HG03460 (cell line): ENCODE data around the gene AGK.
"Not testable (repeated sequence)": the region's sequence is repeated elsewhere in the genome, so short reads cannot be mapped to it uniquely, and the experiment has no call there.

Experiments
- ATAC-seq: cut with Tn5 transposase; IDR thresholded peaks from one replicate; pipeline ENCODE4 v1.9.1; 2021; ENCODE audit not compliant: unreplicated experiment

The AGK gene

DNA sequence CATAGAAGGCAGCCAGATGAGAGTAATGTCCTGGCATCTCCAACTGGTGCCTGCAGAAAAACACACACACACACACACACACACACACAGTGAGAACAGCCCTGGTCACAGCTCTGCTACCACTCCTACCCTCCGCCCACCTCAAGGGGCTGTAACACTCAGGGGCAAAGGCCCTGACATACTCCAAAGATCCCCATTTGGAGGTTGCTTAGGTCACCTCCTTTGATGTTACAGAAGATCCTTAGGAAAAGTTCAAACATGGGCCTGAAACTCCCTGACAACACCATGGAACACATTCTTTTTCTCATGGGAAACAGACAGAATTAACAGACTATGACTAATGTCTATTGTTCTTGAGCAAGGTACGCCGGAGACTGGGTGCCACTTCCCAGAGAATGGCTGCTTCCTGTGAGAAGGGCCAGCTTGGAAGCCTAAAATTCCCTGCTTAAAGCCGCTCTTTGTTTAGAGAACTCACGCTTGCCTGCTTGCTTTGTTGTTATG, 123.0 kb downstream of the AGK start:
- no peak for ATAC-seq

DNA sequence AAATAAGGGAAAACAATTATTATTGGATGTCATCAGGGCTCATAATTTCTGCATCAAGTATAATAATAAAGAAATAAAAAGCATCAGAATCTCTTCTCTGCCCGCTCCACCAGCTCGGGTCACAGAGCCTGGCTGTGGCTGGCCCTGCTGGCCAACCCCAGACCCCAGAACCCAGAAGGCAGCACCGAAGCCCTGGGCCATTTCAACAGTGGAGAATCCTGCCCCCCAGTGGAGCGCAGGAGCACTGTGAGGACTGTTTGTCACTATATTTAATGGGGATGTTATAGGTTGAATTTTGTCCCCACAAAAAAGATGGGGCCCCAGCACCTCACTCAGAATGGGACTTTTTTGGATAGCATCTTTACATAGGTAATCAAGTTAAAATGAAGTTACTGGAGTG, 123.5 kb downstream of the AGK start:
- no peak for ATAC-seq

DNA sequence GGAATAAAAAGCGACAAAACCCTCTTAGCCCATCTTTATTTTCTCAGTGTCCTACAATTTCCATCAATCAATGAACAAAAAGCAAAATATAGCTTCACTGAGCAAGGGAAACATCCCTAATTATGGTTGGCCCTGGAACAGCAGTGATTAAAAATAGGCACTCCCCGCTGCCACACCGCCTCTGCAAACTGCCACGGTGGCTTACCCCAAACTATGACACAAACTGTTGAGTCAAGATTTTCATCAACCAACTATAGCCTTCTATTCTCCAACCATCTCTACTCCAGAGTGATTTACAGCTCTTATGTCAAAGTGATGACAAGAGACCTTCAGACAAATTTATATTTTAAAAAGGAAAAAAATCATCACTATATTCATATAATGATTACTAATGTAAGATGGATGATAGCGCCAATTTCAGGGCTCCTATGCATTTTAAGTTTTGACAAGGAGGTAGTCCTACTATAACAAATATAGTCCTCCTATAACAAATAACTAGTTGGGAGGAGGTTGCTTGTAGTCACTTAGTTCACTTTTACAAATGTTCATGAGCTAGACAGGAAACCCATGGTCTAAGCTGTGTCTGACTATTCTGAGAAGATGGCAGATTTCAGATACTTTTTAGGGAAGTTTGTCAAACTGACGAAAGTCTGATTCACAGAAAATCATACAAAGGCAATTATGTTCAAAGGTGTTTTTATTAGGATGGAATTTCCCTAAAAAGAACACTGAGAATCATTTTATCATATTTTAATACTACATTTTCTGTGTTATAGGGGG, 124.4 kb downstream of the AGK start:
- ATAC-seq = no peak

DNA sequence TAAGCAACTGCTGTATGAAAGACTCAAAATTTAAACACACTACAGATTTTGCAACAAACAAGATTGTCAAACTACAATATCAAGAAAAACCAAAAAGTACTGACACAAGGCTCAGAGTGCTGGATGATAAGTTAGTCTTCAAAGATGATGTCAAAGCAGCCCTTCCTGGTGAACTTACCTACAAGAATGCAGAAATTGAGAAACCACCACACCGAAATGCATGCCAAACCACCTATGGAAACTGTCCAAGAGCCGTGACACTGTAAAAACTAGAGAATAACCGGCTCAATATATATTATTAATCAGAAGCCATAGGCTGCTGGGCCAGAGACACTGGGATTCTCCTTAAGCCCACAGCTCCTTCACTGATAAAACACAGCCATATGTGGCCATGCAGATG, 125.4 kb downstream of the AGK start:
- no peak for ATAC-seq

DNA sequence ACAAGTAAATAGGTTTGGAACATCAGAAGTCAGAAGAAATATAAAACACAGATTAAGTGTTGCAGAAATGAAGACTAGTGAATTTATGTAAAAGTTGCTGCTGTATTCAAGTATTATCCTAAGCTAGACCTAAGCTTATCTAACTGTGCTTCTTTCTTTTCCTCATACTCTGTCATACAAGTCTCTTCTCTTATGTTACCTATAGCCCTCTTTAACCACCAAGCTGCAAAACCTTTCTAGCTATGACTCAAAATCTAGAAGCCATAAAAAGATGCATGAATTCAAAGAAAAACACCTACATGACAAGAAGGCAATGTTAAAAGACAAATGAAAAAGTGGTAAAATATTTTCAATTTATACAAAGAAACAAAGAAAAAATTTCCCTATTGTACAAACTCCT, 127.8 kb downstream of the AGK start:
- no peak for ATAC-seq

DNA sequence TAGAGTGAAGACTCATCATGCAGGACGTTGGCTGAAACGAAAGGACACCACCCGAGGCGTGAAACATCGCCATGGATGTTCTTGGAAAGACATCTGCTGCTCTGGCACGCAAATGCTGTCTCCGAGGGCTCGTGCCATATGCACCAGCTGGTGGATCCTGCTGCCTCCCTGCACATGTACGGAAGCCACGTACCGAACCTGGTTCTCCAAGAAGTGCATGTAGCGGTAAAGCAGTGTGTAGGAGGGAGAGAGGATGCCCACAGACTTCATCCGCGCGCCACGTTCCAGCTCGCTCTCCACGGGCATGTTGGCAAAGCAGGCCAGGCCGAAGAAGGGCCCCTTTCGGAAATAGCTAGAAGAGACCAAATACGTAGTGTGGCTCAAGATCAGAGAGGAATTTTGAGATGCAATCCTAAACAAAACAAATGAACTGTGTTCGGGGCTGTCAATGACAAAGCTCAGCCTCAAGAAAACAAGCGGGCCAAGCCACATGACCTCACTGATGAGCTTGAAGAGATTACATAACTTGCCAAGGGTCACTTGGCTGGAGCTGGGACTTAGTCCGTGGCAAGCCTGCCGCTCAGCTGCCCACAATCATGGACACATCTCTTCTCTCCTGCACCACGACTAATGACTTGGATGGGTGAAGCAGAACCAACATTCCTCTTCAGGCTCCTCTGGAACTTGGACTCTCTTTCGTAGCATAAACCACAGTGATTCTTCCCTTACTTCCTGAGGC, 134.2 kb downstream of the AGK start:
- no peak for ATAC-seq

DNA sequence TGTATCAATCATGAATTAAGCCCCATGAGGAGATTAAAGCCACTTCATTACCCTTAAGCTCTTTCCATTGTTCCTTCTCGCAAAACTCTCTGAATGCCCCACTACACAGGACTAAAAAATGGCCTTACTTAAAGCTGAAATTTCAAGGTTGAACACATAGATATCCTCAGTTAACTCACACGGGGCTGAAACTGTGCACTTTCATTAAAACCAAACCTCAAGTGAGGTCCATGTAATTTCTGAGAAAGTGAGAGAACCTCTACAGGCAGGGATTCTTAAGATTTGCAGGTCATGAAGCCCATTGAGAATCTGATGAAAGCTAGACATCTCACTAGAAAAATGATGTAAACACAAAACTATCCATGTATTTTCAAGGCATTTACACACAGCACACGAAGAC, 134.9 kb downstream of the AGK start:
- no peak for ATAC-seq

DNA sequence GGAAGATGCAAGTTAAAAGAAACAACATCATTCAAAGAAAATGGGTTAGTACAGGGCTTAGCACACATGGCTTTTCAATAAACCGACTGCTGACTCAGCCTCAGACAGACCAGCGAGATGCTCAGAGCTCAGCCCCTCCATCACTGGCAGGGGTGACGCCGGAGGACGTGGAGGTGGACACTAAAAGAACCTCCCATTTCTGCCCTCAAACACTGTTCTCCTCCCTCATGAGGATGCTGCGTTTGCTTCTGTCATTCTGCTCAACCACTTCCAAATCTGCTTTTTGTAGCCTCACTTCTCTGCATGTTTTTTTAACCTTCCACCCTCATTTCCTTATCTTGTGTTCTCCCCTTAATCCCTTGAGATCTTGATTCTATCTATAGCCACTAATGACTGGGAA, 135.5 kb downstream of the AGK start:
- ATAC-seq = no peak

DNA sequence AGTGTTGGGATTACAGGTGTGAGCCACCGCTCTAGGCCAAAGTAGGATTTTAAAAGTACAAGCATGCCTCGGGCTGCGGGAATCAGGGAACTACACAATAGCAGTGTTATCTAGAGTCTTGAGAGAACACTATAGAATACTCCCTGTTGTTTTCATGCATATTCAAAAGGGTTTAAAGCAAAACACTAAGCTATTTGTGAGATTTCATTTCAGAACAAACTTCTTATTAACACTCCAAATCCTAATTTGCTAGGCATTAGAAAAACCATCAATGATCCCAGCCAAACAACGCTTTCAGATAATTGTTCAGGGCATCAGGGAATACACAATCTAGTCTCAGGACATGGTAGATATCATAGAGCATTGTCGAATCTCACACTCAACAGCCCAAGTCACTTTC, 136.8 kb downstream of the AGK start:
- ATAC-seq = no peak

DNA sequence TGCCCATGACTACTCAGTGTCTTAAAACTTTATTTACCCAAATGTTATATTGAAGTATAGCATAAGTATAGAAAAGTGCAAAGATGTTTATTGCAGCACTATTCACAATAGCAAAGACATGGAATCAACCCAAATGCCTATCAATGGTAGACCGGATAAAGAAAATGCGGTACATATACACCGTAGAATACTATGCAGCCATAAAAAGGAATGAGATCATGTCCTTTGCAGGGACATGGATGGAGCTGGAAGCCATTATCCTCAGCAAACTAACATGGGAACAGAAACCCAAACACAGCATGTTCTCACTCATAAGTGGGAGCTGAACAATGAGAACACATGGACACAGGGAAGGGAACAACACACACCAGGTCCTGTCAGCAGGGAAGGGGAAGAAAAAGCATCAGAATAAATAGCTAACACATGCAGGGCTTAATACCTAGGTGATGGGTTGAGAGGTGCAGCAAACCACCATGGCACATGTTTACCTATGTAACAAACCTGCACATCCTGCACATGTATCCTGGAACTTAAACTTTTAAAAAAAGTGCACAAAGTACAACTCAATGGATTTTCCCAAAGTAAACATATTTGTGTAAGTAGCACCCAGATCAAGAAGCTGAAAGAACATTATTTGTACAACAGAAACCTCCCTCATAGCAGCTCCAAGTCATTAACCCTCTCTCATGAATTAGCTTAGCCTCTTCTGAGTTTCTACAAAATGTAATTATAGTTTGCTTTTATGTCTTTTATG, 138.0 kb downstream of the AGK start:
- not testable (repeated sequence) for ATAC-seq

DNA sequence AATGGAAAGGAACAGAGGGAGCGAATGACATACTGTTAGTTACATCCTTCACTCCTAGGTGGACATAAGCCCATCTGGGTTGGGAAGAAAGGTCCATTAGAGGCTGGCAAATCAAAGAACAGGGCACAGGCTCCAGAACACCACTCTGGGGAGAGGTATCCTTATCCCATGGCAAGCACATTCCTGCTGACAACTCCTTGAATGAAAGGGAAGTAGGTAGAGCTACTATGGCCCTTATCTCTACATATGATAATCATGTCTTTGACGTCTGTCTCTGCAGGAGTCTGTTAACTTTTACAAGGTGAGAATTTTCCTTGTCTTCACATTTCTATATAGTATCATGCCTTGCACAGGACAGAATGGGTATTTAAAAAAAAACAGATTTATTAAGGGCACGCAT, 140.3 kb downstream of the AGK start:
- no peak for ATAC-seq

DNA sequence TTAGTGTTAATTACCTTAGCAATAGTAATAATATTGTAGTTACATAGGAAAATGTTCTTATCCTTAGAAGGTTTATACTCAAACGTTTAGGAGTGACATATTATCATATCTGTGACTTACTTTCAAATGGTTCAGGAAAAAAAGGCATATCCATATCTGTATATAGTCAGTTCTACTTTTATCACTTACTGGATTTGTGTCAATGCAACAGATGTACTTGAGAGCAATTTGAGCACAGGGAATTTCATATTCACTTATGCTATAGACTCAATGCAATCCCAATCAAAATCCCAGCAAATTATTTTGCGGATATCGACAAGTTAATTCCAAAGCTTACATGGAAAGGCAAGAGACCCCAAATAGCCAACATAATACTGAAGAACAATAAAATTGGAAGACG, 140.8 kb downstream of the AGK start:
- no peak for ATAC-seq

DNA sequence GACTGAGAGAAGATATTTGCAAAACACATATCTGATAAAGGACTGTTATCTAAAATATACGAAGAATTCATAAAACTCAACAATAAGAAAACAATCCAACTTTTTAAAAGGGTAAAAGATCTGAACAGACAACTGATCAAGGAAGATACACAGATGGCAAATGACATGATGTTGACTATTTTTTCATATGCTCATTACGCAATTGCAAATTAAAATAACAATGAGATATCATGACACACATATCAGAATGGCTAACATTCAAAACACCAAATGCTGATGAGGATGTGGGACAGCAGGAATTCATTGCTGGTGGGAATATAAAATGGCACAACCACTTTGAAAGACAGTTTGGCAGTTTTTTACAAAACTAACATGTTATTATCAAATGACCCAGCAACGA, 141.9 kb downstream of the AGK start:
- no peak for ATAC-seq

DNA sequence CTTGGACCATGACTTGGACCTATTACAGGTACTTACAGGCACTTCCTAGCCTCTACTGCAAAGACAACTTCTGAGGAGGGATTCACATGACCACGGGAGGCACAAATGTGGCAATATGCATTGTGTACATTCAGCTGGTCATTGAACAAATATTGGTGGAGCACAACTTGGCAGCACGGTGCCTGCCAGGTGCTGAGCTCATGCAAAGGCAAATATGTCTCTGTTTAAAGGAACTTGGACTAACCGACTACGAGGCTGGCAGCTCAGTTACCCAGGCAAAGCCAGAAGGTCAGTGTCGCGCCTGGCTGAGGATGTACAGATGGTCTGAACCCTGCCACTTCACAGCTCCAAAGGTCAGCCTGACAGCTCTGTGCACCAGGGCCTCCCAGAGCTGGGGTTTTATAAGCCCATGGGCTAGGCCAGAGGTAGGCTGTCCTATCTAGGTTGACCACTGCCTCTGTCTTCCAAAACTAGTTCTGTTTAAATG, 144.6 kb downstream of the AGK start:
- no peak for ATAC-seq

DNA sequence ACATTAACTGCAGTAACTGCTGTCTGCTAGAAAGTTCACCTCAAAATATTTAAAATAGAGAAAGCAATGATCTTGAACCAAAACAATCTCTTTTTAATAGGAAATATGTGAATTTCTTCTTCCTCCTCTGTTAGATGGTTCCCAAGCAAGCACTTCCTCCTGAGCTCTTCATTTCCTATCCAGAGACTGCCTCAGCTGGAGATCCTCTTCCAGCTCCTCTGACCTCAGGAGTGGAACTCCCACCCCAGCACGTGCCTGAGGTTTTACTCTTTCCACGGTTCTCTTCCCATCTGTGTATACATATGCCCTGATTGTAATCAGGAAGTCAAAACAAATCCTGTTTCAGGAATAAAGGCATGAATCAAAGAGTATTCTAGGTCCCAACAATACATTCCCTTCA, 145.1 kb downstream of the AGK start:
- no peak for ATAC-seq

DNA sequence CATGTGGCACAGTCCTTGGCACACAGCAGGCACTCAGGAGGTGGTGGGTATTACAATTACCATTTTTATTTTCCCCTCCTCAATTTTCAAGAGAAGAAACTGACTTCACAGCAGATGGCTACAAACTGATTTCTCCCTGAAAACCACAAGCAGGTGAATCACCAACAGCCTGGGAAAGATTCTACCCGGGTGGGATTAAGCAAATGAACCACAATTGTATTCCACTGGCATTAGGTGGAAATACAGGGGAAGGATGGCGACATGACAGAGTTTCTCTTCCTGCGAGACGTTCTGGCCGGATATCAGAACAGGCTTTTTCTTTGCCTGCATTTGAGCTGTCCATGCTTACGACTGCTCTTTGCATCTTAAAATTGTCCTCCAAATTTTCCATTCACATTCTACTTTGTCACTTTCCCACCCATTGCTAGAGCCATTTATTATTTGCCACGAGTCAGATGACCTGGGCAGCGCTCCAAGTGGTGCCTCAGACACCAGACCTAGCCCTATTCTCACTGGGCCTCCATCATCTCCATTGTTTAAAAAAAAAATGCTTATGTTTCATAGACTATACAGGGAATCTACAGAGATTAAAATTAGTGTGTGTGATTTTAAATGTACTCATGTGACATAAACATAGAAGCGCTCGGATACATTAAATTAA, 146.1 kb downstream of the AGK start:
- no peak for ATAC-seq

DNA sequence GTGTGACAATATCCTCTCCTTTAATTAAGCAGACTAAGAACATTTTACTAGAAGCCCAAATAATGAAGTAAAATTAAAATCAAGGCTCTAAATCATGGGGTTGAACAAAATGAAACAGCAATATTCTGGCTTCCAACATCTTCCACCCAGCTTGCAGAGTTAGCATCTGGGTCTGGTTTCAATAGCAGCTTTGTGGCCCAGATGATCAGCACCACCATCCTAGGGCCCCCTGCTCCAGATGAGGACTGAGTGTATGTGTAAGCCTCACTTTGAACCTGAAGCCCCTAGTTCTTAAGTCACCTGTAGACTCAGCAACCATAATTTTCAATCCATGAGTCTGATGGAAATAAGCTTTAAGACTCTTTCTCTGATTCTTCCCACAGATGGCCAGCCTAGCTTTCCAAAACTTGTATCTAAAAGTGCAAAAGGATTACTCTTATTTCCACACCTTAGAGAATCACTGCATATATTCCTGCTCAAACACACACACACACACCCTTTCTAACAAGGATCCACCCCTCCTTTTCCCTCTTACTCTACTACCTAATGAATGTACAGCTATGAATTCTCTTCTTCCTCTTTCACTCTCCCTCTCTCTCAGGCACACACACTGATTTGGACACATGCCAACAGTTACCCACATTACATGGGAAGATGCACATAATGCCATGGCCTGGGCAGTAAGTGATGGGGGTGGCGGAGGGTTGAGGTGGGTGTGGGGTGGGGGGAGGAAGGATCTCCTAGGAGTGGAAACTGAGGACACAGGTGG, 147.2 kb downstream of the AGK start:
- no peak for ATAC-seq

DNA sequence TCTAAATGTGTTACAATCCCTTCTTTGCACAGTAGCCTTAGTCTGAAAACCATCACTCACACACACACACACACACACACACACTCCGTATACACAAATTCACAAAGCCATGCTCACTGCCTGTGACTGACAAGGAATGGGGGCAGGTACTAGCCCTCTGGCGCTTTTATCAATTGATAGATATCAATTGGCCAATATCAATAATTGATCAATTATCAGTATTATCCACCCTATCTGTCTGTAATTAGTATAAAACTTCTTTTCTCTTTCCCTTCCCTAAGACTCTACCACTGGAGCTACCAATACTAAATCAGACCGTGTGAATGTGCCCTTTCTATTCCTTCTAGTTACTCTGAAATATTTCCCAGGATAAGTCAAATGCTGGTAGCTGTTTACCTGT, 148.7 kb downstream of the AGK start:
- no peak for ATAC-seq

DNA sequence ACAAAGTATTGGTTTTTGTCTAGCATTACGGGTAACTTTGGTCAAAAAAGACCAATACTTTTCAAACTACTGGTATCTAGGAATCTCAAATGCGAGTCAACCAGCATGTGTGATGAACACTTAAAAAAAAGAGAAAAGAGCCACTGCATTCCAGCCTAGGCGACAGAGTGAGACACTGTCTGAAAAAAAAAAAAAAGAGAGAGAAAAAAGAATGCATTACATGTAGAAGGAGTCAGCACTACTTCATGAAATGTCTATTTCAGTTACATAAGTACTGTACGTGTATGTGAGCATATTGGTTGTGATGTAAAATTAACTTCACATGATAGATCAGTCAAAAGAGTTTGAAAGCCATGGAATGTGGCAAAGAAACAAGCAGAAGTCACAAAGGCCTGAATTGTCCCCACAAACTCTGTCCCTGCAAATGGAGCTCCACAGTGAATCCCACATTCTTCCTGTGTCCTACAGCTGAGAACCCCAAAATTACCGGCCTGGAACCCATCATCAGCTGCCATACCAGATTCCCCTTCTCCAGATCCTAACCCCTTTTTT, 149.2 kb downstream of the AGK start:
- no peak for ATAC-seq

DNA sequence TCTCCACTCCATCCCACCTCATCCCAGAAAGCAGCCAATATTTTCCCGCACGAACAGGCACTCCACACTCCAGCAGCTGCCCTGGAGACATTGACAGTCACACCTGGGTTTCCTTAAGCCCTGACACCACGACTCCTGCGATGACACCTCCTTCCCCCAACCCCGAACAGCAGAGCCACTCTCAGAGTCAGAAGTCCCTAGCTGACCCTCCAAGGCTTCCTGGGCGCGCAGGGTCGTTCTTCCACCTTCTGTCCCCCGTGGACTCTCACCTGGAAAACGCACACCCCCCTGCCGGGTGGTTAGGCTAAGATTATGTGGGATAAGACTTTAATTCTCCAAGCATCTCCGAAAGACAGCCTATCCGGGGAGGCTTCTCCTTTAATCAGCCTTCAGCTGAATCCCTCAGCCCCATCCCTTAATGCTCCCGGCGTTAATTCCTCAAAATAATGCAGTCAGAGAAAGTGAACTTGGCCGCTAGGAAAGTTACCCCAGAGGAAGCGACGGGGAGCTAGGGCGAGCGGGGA, 149.7 kb downstream of the AGK start:
- no peak for ATAC-seq
